WI38 (cell line): Measurements from ENCODE around the gene DRAM2.

ENCODE experiments used
- H3K4me3 ChIP-seq: 2 replicates; pipeline ENCODE4 v1.5.1; 2011; ENCODE audit warnings: low read depth, mild to moderate bottlenecking, control low read depth, low read length
- TF ChIP-seq, protein P1 (sequence below): IDR thresholded peaks from 2 replicates; pipeline ENCODE4 v1.5.1; 2012; ENCODE audit warnings: low read depth, mild to moderate bottlenecking, control low read depth, low read length

Gene DRAM2

DNA sequence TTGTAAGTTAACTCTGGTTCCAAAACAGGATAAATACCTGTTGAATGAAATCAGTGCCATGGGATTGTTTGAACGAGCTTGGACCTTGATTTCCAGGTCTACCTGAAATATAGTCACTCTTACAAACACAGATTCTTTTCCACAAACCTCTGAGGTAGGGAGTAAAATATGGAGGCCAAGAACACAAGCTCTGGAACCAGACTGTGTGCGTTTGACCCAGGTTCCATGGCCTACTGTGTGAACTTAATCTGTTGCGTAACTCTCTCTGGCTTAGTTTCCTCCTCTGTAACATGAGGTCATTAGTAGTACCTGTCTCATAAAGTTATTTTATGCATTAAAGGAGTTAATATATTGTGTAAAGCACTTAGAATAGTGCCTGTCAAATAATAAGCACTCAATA, 35.5 kb upstream of the DRAM2 start:
- H3K4me3 ChIP-seq, result no peak overlapping the region
- TF ChIP-seq, protein P1, sequence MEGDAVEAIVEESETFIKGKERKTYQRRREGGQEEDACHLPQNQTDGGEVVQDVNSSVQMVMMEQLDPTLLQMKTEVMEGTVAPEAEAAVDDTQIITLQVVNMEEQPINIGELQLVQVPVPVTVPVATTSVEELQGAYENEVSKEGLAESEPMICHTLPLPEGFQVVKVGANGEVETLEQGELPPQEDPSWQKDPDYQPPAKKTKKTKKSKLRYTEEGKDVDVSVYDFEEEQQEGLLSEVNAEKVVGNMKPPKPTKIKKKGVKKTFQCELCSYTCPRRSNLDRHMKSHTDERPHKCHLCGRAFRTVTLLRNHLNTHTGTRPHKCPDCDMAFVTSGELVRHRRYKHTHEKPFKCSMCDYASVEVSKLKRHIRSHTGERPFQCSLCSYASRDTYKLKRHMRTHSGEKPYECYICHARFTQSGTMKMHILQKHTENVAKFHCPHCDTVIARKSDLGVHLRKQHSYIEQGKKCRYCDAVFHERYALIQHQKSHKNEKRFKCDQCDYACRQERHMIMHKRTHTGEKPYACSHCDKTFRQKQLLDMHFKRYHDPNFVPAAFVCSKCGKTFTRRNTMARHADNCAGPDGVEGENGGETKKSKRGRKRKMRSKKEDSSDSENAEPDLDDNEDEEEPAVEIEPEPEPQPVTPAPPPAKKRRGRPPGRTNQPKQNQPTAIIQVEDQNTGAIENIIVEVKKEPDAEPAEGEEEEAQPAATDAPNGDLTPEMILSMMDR, result no peak

DNA sequence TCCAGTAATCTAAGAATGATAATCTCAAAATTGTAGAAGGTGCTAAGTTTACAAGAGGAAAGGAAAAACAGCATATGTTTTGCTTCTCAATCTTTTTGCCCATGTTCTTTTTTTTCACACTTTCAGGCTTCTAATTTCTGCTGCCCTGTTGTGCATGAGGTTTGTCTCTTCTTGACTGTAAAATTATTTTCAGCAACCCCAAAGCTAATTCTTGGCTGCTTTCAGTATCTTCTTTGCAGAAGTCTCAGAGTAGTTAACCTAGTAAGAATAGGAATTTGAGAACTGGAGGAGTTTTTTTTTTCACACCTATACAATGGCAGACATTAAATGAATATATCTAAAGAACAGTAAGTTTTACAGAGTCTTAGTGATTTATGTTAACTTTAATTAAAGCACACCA, 34.2 kb upstream of the DRAM2 start:
- no peak overlapping the region for H3K4me3 ChIP-seq
- TF ChIP-seq, protein P1, result no peak

DNA sequence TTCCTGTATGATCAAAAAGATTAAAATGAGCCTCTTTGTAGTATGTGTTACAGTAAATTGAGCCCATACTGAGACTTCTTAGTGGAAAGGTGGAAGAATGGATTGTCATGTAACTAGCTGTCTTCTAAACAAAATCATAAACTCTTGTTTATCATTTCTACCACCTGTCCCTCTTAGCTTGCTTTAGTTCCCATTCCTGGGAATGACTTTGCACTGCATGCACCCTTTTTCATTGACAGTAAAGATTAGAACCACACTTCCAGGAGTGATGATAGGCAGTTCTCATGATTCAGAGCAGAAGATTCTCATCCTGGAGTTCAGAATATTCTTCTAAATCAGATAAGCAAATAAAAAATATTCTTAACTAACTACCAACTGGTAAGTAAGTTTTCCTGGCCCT, 32.6 kb upstream of the DRAM2 start:
- TF ChIP-seq, protein P1, result no peak
- no peak overlapping the region for H3K4me3 ChIP-seq

DNA sequence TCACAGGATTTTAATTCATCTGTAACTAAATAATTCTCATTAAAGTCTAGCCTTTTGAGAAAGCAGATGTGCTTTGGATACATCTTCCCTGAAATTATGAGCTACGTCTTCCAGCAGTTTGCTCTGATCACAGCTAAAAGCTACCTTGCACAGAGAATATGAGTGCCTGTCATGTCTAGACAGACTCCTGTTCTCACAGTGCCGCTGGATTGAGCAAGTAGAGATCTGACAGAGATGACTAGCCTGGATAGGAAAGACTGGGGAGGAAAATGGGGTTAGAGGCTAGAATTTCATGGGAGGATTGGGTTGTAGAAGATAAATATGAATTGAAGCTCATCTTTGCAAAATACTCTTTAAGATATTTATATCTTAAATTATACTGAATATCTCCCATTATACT, 24.3 kb upstream of the DRAM2 start:
- H3K4me3 ChIP-seq, result no peak overlapping the region

DNA sequence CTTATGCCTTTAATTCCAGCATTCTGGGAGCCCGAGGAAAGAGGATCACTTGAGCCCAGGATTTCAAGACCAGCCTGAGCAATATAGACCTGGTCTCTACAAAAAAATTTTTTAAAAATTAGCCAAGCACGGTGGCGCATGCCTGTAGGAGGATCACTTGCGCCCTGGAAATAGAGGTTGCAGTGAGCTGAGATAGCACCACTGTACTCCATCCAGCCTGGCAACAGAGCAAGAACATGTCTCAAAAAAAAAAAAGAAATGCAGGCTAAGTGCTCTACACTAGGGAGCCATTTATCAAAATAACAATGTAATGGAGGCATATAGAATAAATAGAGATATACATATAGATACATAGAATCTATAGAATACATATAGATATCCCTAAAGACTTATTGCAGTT, 23.5 kb upstream of the DRAM2 start:
- no peak overlapping the region for H3K4me3 ChIP-seq
- TF ChIP-seq, protein P1, result no peak

More for the DNA sequence above, 24.3 kb upstream of the DRAM2 start:
- TF ChIP-seq, protein P1, result no peak

DNA sequence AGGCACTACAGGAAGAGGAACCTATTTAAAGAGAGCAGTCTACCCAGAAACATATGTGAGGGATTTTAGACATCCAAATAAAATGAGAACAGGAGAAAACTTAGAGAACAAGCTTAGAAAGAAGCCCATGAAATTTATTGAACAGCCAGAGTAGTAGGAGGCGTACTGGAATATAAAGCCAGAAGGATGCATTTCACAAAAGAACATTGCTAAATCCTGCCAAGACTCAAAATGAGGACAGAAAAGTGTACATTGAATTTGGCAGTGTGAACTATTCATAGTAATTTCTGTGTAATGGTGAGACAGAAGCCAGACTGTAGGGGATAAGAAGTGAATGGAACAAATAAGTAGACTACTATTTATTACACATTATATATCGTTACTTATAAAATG, 22.6 kb upstream of the DRAM2 start:
- H3K4me3 ChIP-seq, result no peak overlapping the region
- TF ChIP-seq, protein P1, result no peak

DNA sequence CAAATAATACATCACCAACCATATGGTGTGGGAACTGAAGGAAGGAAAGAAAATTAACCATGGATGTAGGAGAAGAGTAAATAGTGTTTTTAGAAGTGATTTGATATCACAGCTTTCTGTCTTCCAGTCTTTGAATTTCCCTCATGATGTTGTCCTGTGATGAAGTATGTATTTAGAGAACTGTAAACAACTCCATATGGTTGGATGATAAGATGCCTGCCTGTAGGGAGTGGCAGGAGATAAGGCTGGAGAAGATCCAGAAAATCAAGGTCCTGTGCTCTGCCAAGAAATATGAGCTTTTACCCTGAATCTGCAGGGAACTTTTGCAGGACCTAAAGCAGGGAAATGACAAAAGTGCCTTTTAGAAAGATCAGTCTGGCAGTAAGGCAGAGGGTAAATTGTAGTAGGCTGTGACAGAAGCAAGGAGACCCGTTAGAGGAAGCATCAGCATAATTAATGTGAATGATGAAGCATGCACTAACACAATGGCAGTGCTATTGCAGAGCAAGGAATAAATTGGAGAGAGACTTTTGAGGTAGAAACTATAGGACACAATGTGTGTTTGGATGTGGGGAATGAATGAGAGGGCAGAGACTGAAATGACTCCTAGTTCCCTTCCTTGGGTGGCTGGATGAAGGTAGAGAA, 22.1 kb upstream of the DRAM2 start:
- H3K4me3 ChIP-seq, result no peak overlapping the region
- TF ChIP-seq, protein P1, result no peak
